Suppressor macrophage treated with lipopolysaccharide for 1 hour (primary cell): ENCODE data around the gene MCF2L2.
A peak's percentile ranks its signal among the peaks of the same experiment; 100 is the strongest.

ENCODE experiments used
- DNase-seq, 3 donors: peaks; one replicate each; pipeline ENCODE4 v3.0.0-alpha.2; 2020 to 2022

Gene MCF2L2

GRCh38 chr3:183158551-183159006, 269.8 kb downstream of the MCF2L2 start:
- DNase-seq: peak; percentile 93 to 99 (median 97)

- DNase-seq: peak; percentile 67 to 85 (median 83)
Observed at GRCh38 chr3:183158113-183158512, 270.3 kb downstream of the MCF2L2 start.

- no peak for DNase-seq
Observed at GRCh38 chr3:183156266-183156665, 272.2 kb downstream of the MCF2L2 start.

- no peak for DNase-seq
Observed at GRCh38 chr3:183155499-183155898, 272.9 kb downstream of the MCF2L2 start.

- DNase-seq: no peak
Observed at GRCh38 chr3:183153210-183153950, 275.0 kb downstream of the MCF2L2 start.

GRCh38 chr3:183151821-183152351, 276.5 kb downstream of the MCF2L2 start:
- peak; percentile 87 to 95 (median 88) for DNase-seq

- DNase-seq: no peak
Observed at GRCh38 chr3:183151086-183151485, 277.3 kb downstream of the MCF2L2 start.

- peak; percentile 53 to 71 (median 53) for DNase-seq
Observed at GRCh38 chr3:183149915-183150750, 278.3 kb downstream of the MCF2L2 start.

- no peak for DNase-seq
Observed at GRCh38 chr3:183148056-183148455, 280.4 kb downstream of the MCF2L2 start.

GRCh38 chr3:183144363-183144762, 284.1 kb downstream of the MCF2L2 start:
- DNase-seq: peak; percentile 29 to 60 (median 57)

GRCh38 chr3:183142199-183142598, 286.2 kb downstream of the MCF2L2 start:
- DNase-seq: no peak

- DNase-seq: peak; percentile 40 to 72 (median 45)
Observed at GRCh38 chr3:183134844-183135243, 293.6 kb downstream of the MCF2L2 start.

- DNase-seq: no peak
Observed at GRCh38 chr3:183132409-183132808, 296.0 kb downstream of the MCF2L2 start.

- no peak for DNase-seq
Observed at GRCh38 chr3:183131735-183132134, 296.7 kb downstream of the MCF2L2 start.

GRCh38 chr3:183131186-183131725, 297.2 kb downstream of the MCF2L2 start:
- no peak for DNase-seq

GRCh38 chr3:183129243-183129642, 299.2 kb downstream of the MCF2L2 start:
- no peak for DNase-seq

- DNase-seq: no peak
Observed at GRCh38 chr3:183128709-183129108, 299.7 kb downstream of the MCF2L2 start.
